Measurements from ENCODE around the gene RELL1. TPM values are rescaled to one million over a fixed set of nuclear protein-coding genes. Genes with fewer than 3 reads are reported as not detected.

Gene RELL1
- polyA plus RNA-seq, 4 donors, result 0.89 to 23.1 (median 4.2) TPM

- Histone ChIP-seq H3K27me3 (ENCODE audit: control insufficient read depth in 3 of 3, insufficient read depth in 3 of 3, low read length in 3 of 3) (no peaks in the 10 kb centered on the region), H3K9me3 (ENCODE audit: control insufficient read depth in 2 of 2, insufficient read depth in 1 of 2, low read depth in 1 of 2, low read length in 1 of 2) (no peaks in the 10 kb centered on the region), H3K4me1 (ENCODE audit: control insufficient read depth in 3 of 3, insufficient read depth in 2 of 3, low read depth in 1 of 3, low read length in 2 of 3) (peaks cover 0 to 12% (median 0%) of the 10 kb centered on the region in 3 donors), H3K4me3 (ENCODE audit: low read depth in 1 of 3, low read length in 3 of 3) (no peak overlapping the region), H3K36me3 (ENCODE audit: control insufficient read depth in 3 of 3, insufficient read depth in 2 of 3, low read depth in 1 of 3, low read length in 3 of 3) (peaks cover 0 to 28% (median 0%) of the 10 kb centered on the region in 3 donors), H3K27ac (ENCODE audit: low read depth in 1 of 3, low read length in 2 of 3) (no peak overlapping the region)
- no peak for FAIRE-seq
- no peak for DNase-seq
- WGBS, 3 donors, result 92 to 98% (median 96%) methylated on average over 9 of the region's 9 CpGs
Measured at GRCh38 chr4:37588150-37588549, 98.0 kb downstream of the RELL1 start.

- WGBS, 3 donors, result 47 to 57% (median 48%) methylated on average over 5 to 6 of the region's 6 CpGs
- no peak for DNase-seq
- Histone ChIP-seq H3K4me3 (ENCODE audit: low read depth in 1 of 3, low read length in 3 of 3) (no peak overlapping the region), H3K36me3 (ENCODE audit: control insufficient read depth in 3 of 3, insufficient read depth in 2 of 3, low read depth in 1 of 3, low read length in 3 of 3) (peaks cover 0 to 34% (median 0%) of the 10 kb centered on the region in 3 donors), H3K27ac (ENCODE audit: low read depth in 1 of 3, low read length in 2 of 3) (no peak overlapping the region), H3K27me3 (ENCODE audit: control insufficient read depth in 3 of 3, insufficient read depth in 3 of 3, low read length in 3 of 3) (no peaks in the 10 kb centered on the region), H3K9me3 (ENCODE audit: control insufficient read depth in 2 of 2, insufficient read depth in 1 of 2, low read depth in 1 of 2, low read length in 1 of 2) (peaks cover 0 to 8% of the 10 kb centered on the region in 2 donors), H3K4me1 (ENCODE audit: control insufficient read depth in 3 of 3, insufficient read depth in 2 of 3, low read depth in 1 of 3, low read length in 2 of 3) (peaks cover 0 to 16% (median 0%) of the 10 kb centered on the region in 3 donors)
- FAIRE-seq, result no peak
Measured at GRCh38 chr4:37586194-37586593, 100.0 kb downstream of the RELL1 start.

- no peaks in the 10 kb centered on the region for H3K27me3 ChIP-seq (ENCODE audit: control insufficient read depth in 3 of 3, insufficient read depth in 3 of 3, low read length in 3 of 3)
- H3K4me3 ChIP-seq (ENCODE audit: low read depth in 1 of 3, low read length in 3 of 3), result peak overlapping the region in 2 of 3 donors; percentile 39 to 43
- H3K36me3 ChIP-seq (ENCODE audit: control insufficient read depth in 3 of 3, insufficient read depth in 2 of 3, low read depth in 1 of 3, low read length in 3 of 3), result peaks cover 0 to 28% (median 0%) of the 10 kb centered on the region in 3 donors
- H3K9me3 ChIP-seq (ENCODE audit: control insufficient read depth in 2 of 2, insufficient read depth in 1 of 2, low read depth in 1 of 2, low read length in 1 of 2), result peaks cover 1 to 19% of the 10 kb centered on the region in 2 donors
- H3K27ac ChIP-seq (ENCODE audit: low read depth in 1 of 3, low read length in 2 of 3), result peak overlapping the region; percentile 84 to 95 (median 86)
- peak; percentile 54 to 58 for DNase-seq
- peaks cover 0 to 12% (median 0%) of the 10 kb centered on the region in 3 donors for H3K4me1 ChIP-seq (ENCODE audit: control insufficient read depth in 3 of 3, insufficient read depth in 2 of 3, low read depth in 1 of 3, low read length in 2 of 3)
- WGBS, 3 donors, result 33 to 53% (median 48%) methylated on average over 8 to 9 of the region's 9 CpGs
- FAIRE-seq, result no peak
Measured at GRCh38 chr4:37584493-37585060, 101.6 kb downstream of the RELL1 start.

GRCh38 chr4:37584071-37584470 lies 102.1 kb downstream of the RELL1 start:
- FAIRE-seq, result no peak
- peaks cover 1 to 19% of the 10 kb centered on the region in 2 donors for H3K9me3 ChIP-seq (ENCODE audit: control insufficient read depth in 2 of 2, insufficient read depth in 1 of 2, low read depth in 1 of 2, low read length in 1 of 2)
- H3K4me3 ChIP-seq (ENCODE audit: low read depth in 1 of 3, low read length in 3 of 3), result peak overlapping the region in 2 of 3 donors; percentile 39 to 43
- peak overlapping the region; percentile 86 to 95 (median 87) for H3K27ac ChIP-seq (ENCODE audit: low read depth in 1 of 3, low read length in 2 of 3)
- peaks cover 0 to 12% (median 0%) of the 10 kb centered on the region in 3 donors for H3K4me1 ChIP-seq (ENCODE audit: control insufficient read depth in 3 of 3, insufficient read depth in 2 of 3, low read depth in 1 of 3, low read length in 2 of 3)
- DNase-seq, result peak; percentile 95 to 99
- 6 to 41% (median 29%) methylated on average over 8 of the region's 8 CpGs for WGBS, 3 donors
- H3K36me3 ChIP-seq (ENCODE audit: control insufficient read depth in 3 of 3, insufficient read depth in 2 of 3, low read depth in 1 of 3, low read length in 3 of 3), result peaks cover 0 to 26% (median 0%) of the 10 kb centered on the region in 3 donors
- H3K27me3 ChIP-seq (ENCODE audit: control insufficient read depth in 3 of 3, insufficient read depth in 3 of 3, low read length in 3 of 3), result no peaks in the 10 kb centered on the region

GRCh38 chr4:37573566-37573965 lies 112.6 kb downstream of the RELL1 start:
- Histone ChIP-seq H3K4me1 (ENCODE audit: control insufficient read depth in 3 of 3, insufficient read depth in 2 of 3, low read depth in 1 of 3, low read length in 2 of 3) (peaks cover 0 to 4% (median 0%) of the 10 kb centered on the region in 3 donors), H3K9me3 (ENCODE audit: control insufficient read depth in 2 of 2, insufficient read depth in 1 of 2, low read depth in 1 of 2, low read length in 1 of 2) (peaks cover 0 to 1% of the 10 kb centered on the region in 2 donors), H3K27me3 (ENCODE audit: control insufficient read depth in 3 of 3, insufficient read depth in 3 of 3, low read length in 3 of 3) (no peaks in the 10 kb centered on the region), H3K27ac (ENCODE audit: low read depth in 1 of 3, low read length in 2 of 3) (no peak overlapping the region), H3K4me3 (ENCODE audit: low read depth in 1 of 3, low read length in 3 of 3) (no peak overlapping the region), H3K36me3 (ENCODE audit: control insufficient read depth in 3 of 3, insufficient read depth in 2 of 3, low read depth in 1 of 3, low read length in 3 of 3) (peaks cover 0 to 3% (median 0%) of the 10 kb centered on the region in 3 donors)
- DNase-seq, result no peak
- FAIRE-seq, result no peak

- Histone ChIP-seq H3K9me3 (ENCODE audit: control insufficient read depth in 2 of 2, insufficient read depth in 1 of 2, low read depth in 1 of 2, low read length in 1 of 2) (peaks cover 0 to under 1% of the 10 kb centered on the region in 2 donors), H3K4me3 (ENCODE audit: low read depth in 1 of 3, low read length in 3 of 3) (no peak overlapping the region), H3K36me3 (ENCODE audit: control insufficient read depth in 3 of 3, insufficient read depth in 2 of 3, low read depth in 1 of 3, low read length in 3 of 3) (peaks cover 0 to 16% (median 0%) of the 10 kb centered on the region in 3 donors), H3K27me3 (ENCODE audit: control insufficient read depth in 3 of 3, insufficient read depth in 3 of 3, low read length in 3 of 3) (no peaks in the 10 kb centered on the region), H3K4me1 (ENCODE audit: control insufficient read depth in 3 of 3, insufficient read depth in 2 of 3, low read depth in 1 of 3, low read length in 2 of 3) (peaks cover 0 to 15% (median 7%) of the 10 kb centered on the region in 3 donors), H3K27ac (ENCODE audit: low read depth in 1 of 3, low read length in 2 of 3) (peak overlapping the region in 1 of 3 donors; percentile 83)
- WGBS, 3 donors, result 10 to 39% (median 18%) methylated on average over 7 of the region's 7 CpGs
- DNase-seq (peak; percentile 85 to 87), FAIRE-seq (no peak)
Measured at GRCh38 chr4:37568489-37568888, 117.7 kb downstream of the RELL1 start.

- peak overlapping the region; percentile 74 to 83 (median 76) for H3K27ac ChIP-seq (ENCODE audit: low read depth in 1 of 3, low read length in 2 of 3)
- H3K4me3 ChIP-seq (ENCODE audit: low read depth in 1 of 3, low read length in 3 of 3), result no peak overlapping the region
- H3K36me3 ChIP-seq (ENCODE audit: control insufficient read depth in 3 of 3, insufficient read depth in 2 of 3, low read depth in 1 of 3, low read length in 3 of 3), result peaks cover 0 to 19% (median 0%) of the 10 kb centered on the region in 3 donors
- peaks cover 0 to 15% (median 7%) of the 10 kb centered on the region in 3 donors for H3K4me1 ChIP-seq (ENCODE audit: control insufficient read depth in 3 of 3, insufficient read depth in 2 of 3, low read depth in 1 of 3, low read length in 2 of 3)
- peaks cover 0 to 4% of the 10 kb centered on the region in 2 donors for H3K9me3 ChIP-seq (ENCODE audit: control insufficient read depth in 2 of 2, insufficient read depth in 1 of 2, low read depth in 1 of 2, low read length in 1 of 2)
- no peaks in the 10 kb centered on the region for H3K27me3 ChIP-seq (ENCODE audit: control insufficient read depth in 3 of 3, insufficient read depth in 3 of 3, low read length in 3 of 3)
- FAIRE-seq (no peak), DNase-seq (peak in 1 of 2 donors; percentile 52)
- 66 to 78% (median 69%) methylated on average over 2 of the region's 2 CpGs for WGBS, 3 donors
Measured at GRCh38 chr4:37567836-37568235, 118.3 kb downstream of the RELL1 start.

GRCh38 chr4:37562592-37562991 lies 123.6 kb downstream of the RELL1 start:
- H3K4me3 ChIP-seq (ENCODE audit: low read depth in 1 of 3, low read length in 3 of 3), result no peak overlapping the region
- H3K36me3 ChIP-seq (ENCODE audit: control insufficient read depth in 3 of 3, insufficient read depth in 2 of 3, low read depth in 1 of 3, low read length in 3 of 3), result peaks cover 0 to 27% (median 0%) of the 10 kb centered on the region in 3 donors
- no peak for DNase-seq
- WGBS, 3 donors, result 80 to 86% (median 82%) methylated on average over 4 of the region's 4 CpGs
- no peaks in the 10 kb centered on the region for H3K27me3 ChIP-seq (ENCODE audit: control insufficient read depth in 3 of 3, insufficient read depth in 3 of 3, low read length in 3 of 3)
- no peak for FAIRE-seq
- no peak overlapping the region for H3K27ac ChIP-seq (ENCODE audit: low read depth in 1 of 3, low read length in 2 of 3)
- peaks cover 0 to 3% (median 2%) of the 10 kb centered on the region in 3 donors for H3K4me1 ChIP-seq (ENCODE audit: control insufficient read depth in 3 of 3, insufficient read depth in 2 of 3, low read depth in 1 of 3, low read length in 2 of 3)
- H3K9me3 ChIP-seq (ENCODE audit: control insufficient read depth in 2 of 2, insufficient read depth in 1 of 2, low read depth in 1 of 2, low read length in 1 of 2), result peaks cover 0 to 6% of the 10 kb centered on the region in 2 donors

Data from small intestine (tissue), 7 donors.